ENCODE results near the gene ZNF467.

- TF ChIP-seq POLR2A (IDR thresholded peaks at IDR 0.05): no peak
- no peak for TF ChIP-seq CTCF (IDR thresholded peaks at IDR 0.05)
Observed at GRCh38 chr7:149814494-149814893, 41.1 kb upstream of the ZNF467 start.

Data from body of pancreas (tissue), 4 donors.